Fibroblast of skin of right biceps (primary cell): ENCODE data around the gene NUDT7.

ENCODE experiments used
- DNase-seq: peaks from one replicate; pipeline ENCODE4 v3.0.0-alpha.2; 2013

The NUDT7 gene

GRCh38 chr16:77782694-77783093 lies 60.4 kb downstream of the NUDT7 start:
- no peak for DNase-seq

GRCh38 chr16:77784441-77785372 lies 62.4 kb downstream of the NUDT7 start:
- no peak for DNase-seq

- no peak for DNase-seq
Observed at GRCh38 chr16:77785373-77785764, 63.1 kb downstream of the NUDT7 start.

- no peak for DNase-seq
Observed at GRCh38 chr16:77786186-77786847, 64.0 kb downstream of the NUDT7 start.

GRCh38 chr16:77787452-77787851 lies 65.1 kb downstream of the NUDT7 start:
- DNase-seq = no peak

GRCh38 chr16:77788181-77789084 lies 66.1 kb downstream of the NUDT7 start, which contains the start of gene VAT1L:
VAT1L (plus strand) TSS chr16:77788564; CDS start chr16:77788683, 119 bp downstream.
- peak; percentile 63 for DNase-seq

- DNase-seq = no peak
Observed at GRCh38 chr16:77789085-77790008, 67.0 kb downstream of the NUDT7 start.

GRCh38 chr16:77790009-77790372 lies 67.7 kb downstream of the NUDT7 start:
- DNase-seq = no peak

GRCh38 chr16:77790912-77791311 lies 68.6 kb downstream of the NUDT7 start:
- DNase-seq = no peak
